Neural progenitor cell (in vitro differentiated cells): Measurements from ENCODE around the gene APAF1. TPM values are rescaled to one million over a fixed set of nuclear protein-coding genes. Genes with fewer than 3 reads are reported as not detected.
A peak's percentile ranks its signal among the peaks of the same experiment; 100 is the strongest.

Source experiments
- DNase-seq: peaks from one replicate; pipeline ENCODE4 v3.0.0-alpha.2; 2016; ENCODE audit warnings: low spot score
- H2AFZ ChIP-seq: fragments of 200-600 bp; sonication (generic); replicated peaks from 2 replicates; pipeline ENCODE4 v1.6.1; 2016; ENCODE audit warnings: antibody characterized with exemption
- H3F3A ChIP-seq: fragments of 200-600 bp; sonication (generic); 2 replicates; pipeline ENCODE4 v1.6.1; 2016; ENCODE audit warnings: antibody characterized with exemption, low read depth
- H3K27ac ChIP-seq: fragments of 200-600 bp; sonication (generic); 2 replicates; pipeline ENCODE4 v1.5.1; 2016; ENCODE audit warnings: mild to moderate bottlenecking
- H3K27me3 ChIP-seq: fragments of 200-600 bp; sonication (generic); 2 replicates; pipeline ENCODE4 v1.6.1; 2016; ENCODE audit warnings: mild to moderate bottlenecking, moderate library complexity
- H3K36me3 ChIP-seq: fragments of 200-600 bp; sonication (generic); 2 replicates; pipeline ENCODE4 v1.5.1; 2016
- H3K4me1 ChIP-seq: fragments of 200-600 bp; sonication (generic); 2 replicates; pipeline ENCODE4 v1.6.1; 2016; ENCODE audit warnings: mixed run types
- H3K4me2 ChIP-seq: fragments of 200-600 bp; sonication (generic); 2 replicates; pipeline ENCODE4 v1.6.1; 2016
- H3K4me3 ChIP-seq: fragments of 200-600 bp; sonication (generic); 2 replicates; pipeline ENCODE4 v1.5.1; 2016
- H3K79me2 ChIP-seq: fragments of 200-600 bp; sonication (generic); 2 replicates; pipeline ENCODE4 v1.6.1; 2016; ENCODE audit warnings: low read depth
- H3K9ac ChIP-seq: fragments of 200-600 bp; sonication (generic); 2 replicates; pipeline ENCODE4 v1.6.1; 2016
- H3K9me3 ChIP-seq: fragments of 200-600 bp; sonication (generic); 2 replicates; pipeline ENCODE4 v1.5.1; 2016; ENCODE audit warnings: low read depth
- H4K20me1 ChIP-seq: fragments of 200-600 bp; sonication (generic); 2 replicates; pipeline ENCODE4 v1.6.1; 2016; ENCODE audit warnings: low read depth
- H3K27ac Mint-ChIP-seq: 3 replicates; pipeline ENCODE4 v1.8.0; 2021; ENCODE audit warnings: mixed read lengths
- H3K27me3 Mint-ChIP-seq: 2 replicates; pipeline ENCODE4 v1.8.0; 2022; ENCODE audit warnings: low read depth, mild to moderate bottlenecking, inconsistent platforms, moderate library complexity, mixed read lengths; ENCODE audit not compliant: insufficient read depth
- H3K36me3 Mint-ChIP-seq: 3 replicates; pipeline ENCODE4 v1.8.0; 2021; ENCODE audit warnings: mixed read lengths
- H3K4me1 Mint-ChIP-seq: 3 replicates; pipeline ENCODE4 v1.8.0; 2021; ENCODE audit warnings: mixed read lengths
- H3K4me3 Mint-ChIP-seq: 3 replicates; pipeline ENCODE4 v1.8.0; 2021; ENCODE audit warnings: mild to moderate bottlenecking, moderate library complexity, mixed read lengths
- H3K9me3 Mint-ChIP-seq: 3 replicates; pipeline ENCODE4 v1.8.0; 2020; ENCODE audit warnings: mixed read lengths
- CTCF ChIP-seq: fragments of 200-600 bp; sonication (generic); IDR thresholded peaks from 2 replicates; pipeline ENCODE4 v1.5.1; 2017; ENCODE audit warnings: antibody characterized with exemption, mild to moderate bottlenecking
- EZH2 ChIP-seq: fragments of 200-600 bp; sonication (generic); IDR thresholded peaks from 2 replicates; pipeline ENCODE4 v1.6.1; 2017; ENCODE audit warnings: antibody characterized with exemption, mild to moderate bottlenecking, moderate library complexity
- EZH2phosphoT487 ChIP-seq: fragments of 200-600 bp; sonication (generic); IDR thresholded peaks from 2 replicates; pipeline ENCODE4 v1.6.1; 2017; ENCODE audit warnings: antibody characterized with exemption
- total RNA-seq: library from RNA; depleted of rRNA; stranded (reverse); fragments of >200 nt; gene quantifications from 2 replicates; pipeline ENCODE4 v1.2.3, GENCODE V29; 2015; ENCODE audit warnings: low replicate concordance

APAF1 gene
- total RNA-seq, 1 donor from 2014 or later: 69.1 TPM

GRCh38 chr12:98653866-98654493 is 8.9 kb downstream of the APAF1 start:
- TF ChIP-seq CTCF (peak; percentile 69), EZH2 (no peak), EZH2phosphoT487 (no peak)
- Histone ChIP-seq H3K27me3 (no peaks in the 10 kb centered on the region), H2AFZ (no peak overlapping the region), H3K4me3 (no peak overlapping the region), H3K27ac (no peak overlapping the region), H3F3A (peaks cover 2% of the 10 kb centered on the region), H3K36me3 (peaks cover 6% of the 10 kb centered on the region), H3K4me2 (no peak overlapping the region), H3K4me1 (no peaks in the 10 kb centered on the region), H3K79me2 (no peaks in the 10 kb centered on the region), H3K9me3 (no peaks in the 10 kb centered on the region), H4K20me1 (no peaks in the 10 kb centered on the region), H3K9ac (no peak overlapping the region)
- Mint-ChIP-seq H3K27ac (no peak overlapping the region), H3K4me3 (no peak overlapping the region), H3K9me3 (no peaks in the 10 kb centered on the region), H3K36me3 (peaks cover 18% of the 10 kb centered on the region), H3K4me1 (peaks cover 4% of the 10 kb centered on the region), H3K27me3 (no peaks in the 10 kb centered on the region)
- peak; percentile 50 for DNase-seq

- no peak for DNase-seq
- Histone ChIP-seq H3K4me1 (no peaks in the 10 kb centered on the region), H3K9me3 (no peaks in the 10 kb centered on the region), H4K20me1 (peaks cover 3% of the 10 kb centered on the region), H3K4me3 (no peak overlapping the region), H2AFZ (no peak overlapping the region), H3K79me2 (no peaks in the 10 kb centered on the region), H3K36me3 (peaks cover 6% of the 10 kb centered on the region), H3K4me2 (no peak overlapping the region), H3K27me3 (no peaks in the 10 kb centered on the region), H3F3A (no peaks in the 10 kb centered on the region), H3K27ac (no peak overlapping the region), H3K9ac (no peak overlapping the region)
- peaks cover 18% of the 10 kb centered on the region for H3K36me3 Mint-ChIP-seq
- H3K4me3 Mint-ChIP-seq: no peak overlapping the region
- no peak overlapping the region for H3K27ac Mint-ChIP-seq
- no peak for TF ChIP-seq EZH2phosphoT487
- TF ChIP-seq EZH2: no peak
- TF ChIP-seq CTCF: no peak
- peaks cover 4% of the 10 kb centered on the region for H3K4me1 Mint-ChIP-seq
- H3K9me3 Mint-ChIP-seq: no peaks in the 10 kb centered on the region
- H3K27me3 Mint-ChIP-seq: peaks cover 2% of the 10 kb centered on the region
These were observed 11.4 kb downstream of the APAF1 start for GRCh38 chr12:98656289-98657101.

GRCh38 chr12:98660521-98660920 is 15.4 kb downstream of the APAF1 start:
- Histone ChIP-seq H3K27me3 (no peaks in the 10 kb centered on the region), H3K4me1 (no peaks in the 10 kb centered on the region), H4K20me1 (peaks cover 3% of the 10 kb centered on the region), H3F3A (no peaks in the 10 kb centered on the region), H3K4me3 (no peak overlapping the region), H3K27ac (no peak overlapping the region), H3K9me3 (no peaks in the 10 kb centered on the region), H2AFZ (no peak overlapping the region), H3K79me2 (no peaks in the 10 kb centered on the region), H3K9ac (no peak overlapping the region), H3K36me3 (peaks cover 23% of the 10 kb centered on the region), H3K4me2 (no peak overlapping the region)
- H3K9me3 Mint-ChIP-seq: no peaks in the 10 kb centered on the region
- TF ChIP-seq EZH2phosphoT487 (no peak), CTCF (no peak), EZH2 (no peak)
- peaks cover 17% of the 10 kb centered on the region for H3K36me3 Mint-ChIP-seq
- DNase-seq: no peak
- no peak overlapping the region for H3K27ac Mint-ChIP-seq
- H3K4me1 Mint-ChIP-seq: no peaks in the 10 kb centered on the region
- H3K4me3 Mint-ChIP-seq: no peak overlapping the region
- H3K27me3 Mint-ChIP-seq: peaks cover 2% of the 10 kb centered on the region
